Measurements from ENCODE around the gene CCT8.
A peak's percentile ranks its signal among the peaks of the same experiment; 100 is the strongest.

GRCh38 chr21:29117372-29117955, 44.0 kb upstream of the CCT8 start:
- peak; percentile 28; the same call in 1 of the 2 replicates for TF ChIP-seq PKNOX1 (IDR thresholded peaks at IDR 0.05)
- TF ChIP-seq SP1 (IDR thresholded peaks at IDR 0.05), result no peak
- TF ChIP-seq ELF4 (IDR thresholded peaks at IDR 0.05), result no peak
- no peak for TF ChIP-seq TARDBP (IDR thresholded peaks at IDR 0.05)
- no peak for TF ChIP-seq FOXM1 (IDR thresholded peaks at IDR 0.05; ENCODE audit: borderline replicate concordance)
- TF ChIP-seq CTBP1 (IDR thresholded peaks at IDR 0.05; ENCODE audit: borderline replicate concordance), result no peak
- no peak for TF ChIP-seq BHLHE40 (IDR thresholded peaks at IDR 0.05; ENCODE audit: borderline replicate concordance)
- TF ChIP-seq SUZ12 (IDR thresholded peaks at IDR 0.05), result no peak

Measured in HEK293T (cell line).